H9 (cell line): ENCODE results near the gene LMTK2. TPM values are rescaled to one million over a fixed set of nuclear protein-coding genes. Genes with fewer than 3 reads are reported as not detected.

Experiments
- DNase-seq: peaks from one replicate; pipeline ENCODE4 v3.0.0-alpha.2; 2017
- H2AFZ ChIP-seq: one replicate; pipeline ENCODE4 v1.6.1; 2013; ENCODE audit warnings: mild to moderate bottlenecking, low read length, control low read depth, moderate library complexity
- H2AK5ac ChIP-seq: 2 replicates; pipeline ENCODE4 v1.6.1; 2013; ENCODE audit warnings: low read length, control low read depth, mixed read lengths; ENCODE audit not compliant: insufficient read length
- H2BK120ac ChIP-seq: one replicate; pipeline ENCODE4 v1.6.1; 2013; ENCODE audit warnings: low read depth, mild to moderate bottlenecking, low read length, control low read depth, inconsistent platforms; ENCODE audit not compliant: poor library complexity, severe bottlenecking
- H2BK12ac ChIP-seq: 2 replicates; pipeline ENCODE4 v1.6.1; 2013; ENCODE audit warnings: low read length, control low read depth, mixed read lengths, low read depth; ENCODE audit not compliant: insufficient read length
- H2BK15ac ChIP-seq: 2 replicates; pipeline ENCODE4 v1.6.1; 2013; ENCODE audit warnings: low read depth, low read length, control low read depth
- H2BK20ac ChIP-seq: one replicate; pipeline ENCODE4 v1.6.1; 2013; ENCODE audit warnings: low read depth, mild to moderate bottlenecking, low read length, control low read depth, inconsistent platforms; ENCODE audit not compliant: poor library complexity, severe bottlenecking
- H2BK5ac ChIP-seq: 2 replicates; pipeline ENCODE4 v1.6.1; 2013; ENCODE audit warnings: low read length, control low read depth, mixed read lengths; ENCODE audit not compliant: insufficient read length
- H3K14ac ChIP-seq: 2 replicates; pipeline ENCODE4 v1.6.1; 2013; ENCODE audit warnings: low read length, control low read depth; ENCODE audit not compliant: insufficient read depth
- H3K18ac ChIP-seq: 2 replicates; pipeline ENCODE4 v1.6.1; 2013; ENCODE audit warnings: low read depth, mild to moderate bottlenecking, mixed read lengths, low read length, control low read depth; ENCODE audit not compliant: insufficient read length
- H3K23ac ChIP-seq: 2 replicates; pipeline ENCODE4 v1.6.1; 2013; ENCODE audit warnings: low read length, control low read depth, mixed read lengths, low read depth; ENCODE audit not compliant: insufficient read length
- H3K23me2 ChIP-seq: 2 replicates; pipeline ENCODE4 v1.6.1; 2013; ENCODE audit warnings: low read depth, mild to moderate bottlenecking, mixed read lengths, low read length, control low read depth; ENCODE audit not compliant: insufficient read length, poor library complexity, severe bottlenecking
- H3K27ac ChIP-seq: 2 replicates; pipeline ENCODE4 v1.5.1; 2013; ENCODE audit warnings: low read length, control low read depth, mixed read lengths, low read depth; ENCODE audit not compliant: insufficient read length
- H3K27me3 ChIP-seq: 2 replicates; pipeline ENCODE4 v1.6.1; 2013; ENCODE audit warnings: low read length, control low read depth, inconsistent platforms; ENCODE audit not compliant: insufficient read depth
- H3K4ac ChIP-seq: 2 replicates; pipeline ENCODE4 v1.6.1; 2013; ENCODE audit warnings: low read depth, mild to moderate bottlenecking, control low read depth, inconsistent platforms, low read length, moderate library complexity
- H3K4me1 ChIP-seq: 2 replicates; pipeline ENCODE4 v1.6.1; 2013; ENCODE audit warnings: low read length, control low read depth, inconsistent platforms; ENCODE audit not compliant: insufficient read depth
- H3K4me2 ChIP-seq: 2 replicates; pipeline ENCODE4 v1.6.1; 2013; ENCODE audit warnings: low read length, control low read depth, mixed read lengths; ENCODE audit not compliant: insufficient read length, insufficient read depth
- H3K56ac ChIP-seq: 2 replicates; pipeline ENCODE4 v1.6.1; 2013; ENCODE audit warnings: low read depth, mild to moderate bottlenecking, mixed read lengths, low read length, control low read depth; ENCODE audit not compliant: insufficient read length
- H3K79me1 ChIP-seq: 2 replicates; pipeline ENCODE4 v1.6.1; 2013; ENCODE audit warnings: low read depth, mild to moderate bottlenecking, moderate library complexity, low read length, control low read depth, inconsistent platforms; ENCODE audit not compliant: insufficient read depth, poor library complexity, severe bottlenecking
- H3K79me2 ChIP-seq: 2 replicates; pipeline ENCODE4 v1.6.1; 2013; ENCODE audit warnings: low read length, control low read depth, inconsistent platforms; ENCODE audit not compliant: insufficient read depth
- H3K9ac ChIP-seq: 2 replicates; pipeline ENCODE4 v1.6.1; 2013; ENCODE audit warnings: low read length, control low read depth, mixed read lengths; ENCODE audit not compliant: insufficient read length; ENCODE audit errors: extremely low read depth
- H3K9me3 ChIP-seq: one replicate; pipeline ENCODE4 v1.6.1; 2013; ENCODE audit warnings: low read depth, low read length, inconsistent platforms; ENCODE audit not compliant: control insufficient read depth
- H3T11ph ChIP-seq: one replicate; pipeline ENCODE4 v1.6.1; 2013; ENCODE audit warnings: mild to moderate bottlenecking, low read length, control low read depth, inconsistent platforms
- H4K20me1 ChIP-seq: one replicate; pipeline ENCODE4 v1.6.1; 2013; ENCODE audit not compliant: control insufficient read depth, insufficient read length, insufficient read depth
- H4K5ac ChIP-seq: 2 replicates; pipeline ENCODE4 v1.6.1; 2013; ENCODE audit warnings: low read depth, mild to moderate bottlenecking, mixed read lengths, low read length, control low read depth; ENCODE audit not compliant: insufficient read length
- H4K8ac ChIP-seq: replicated peaks from 2 replicates; pipeline ENCODE4 v1.6.1; 2013; ENCODE audit warnings: low read length, control low read depth, mixed read lengths, low read depth; ENCODE audit not compliant: insufficient read length
- H4K91ac ChIP-seq: 2 replicates; pipeline ENCODE4 v1.6.1; 2013; ENCODE audit warnings: low read depth, mild to moderate bottlenecking, moderate library complexity, mixed read lengths, low read length, control low read depth; ENCODE audit not compliant: insufficient read length
- H3K27ac Mint-ChIP-seq, 3 experiments: 2 replicates in 2 of 3; 3 replicates in 1 of 3; pipeline ENCODE4 v1.8.0; 2020 to 2021; ENCODE audit warnings: mixed read lengths in 3 of 3, mild to moderate bottlenecking in 1 of 3, moderate library complexity in 1 of 3
- H3K27me3 Mint-ChIP-seq: 2 replicates; pipeline ENCODE4 v1.8.0; 2021; ENCODE audit warnings: low read depth, mild to moderate bottlenecking, moderate library complexity, mixed read lengths
- H3K36me3 Mint-ChIP-seq, 3 experiments: 2 replicates in 2 of 3; 3 replicates in 1 of 3; pipeline ENCODE4 v1.8.0; 2020 to 2021; ENCODE audit warnings: low read depth in 3 of 3, mixed read lengths in 3 of 3; ENCODE audit not compliant: insufficient read depth in 1 of 3
- H3K4me1 Mint-ChIP-seq, 2 experiments: 2 replicates each; pipeline ENCODE4 v1.8.0; 2020; ENCODE audit warnings: mixed read lengths in 2 of 2
- H3K4me3 Mint-ChIP-seq, 2 experiments: 2 replicates in 1 of 2; 3 replicates in 1 of 2; pipeline ENCODE4 v1.8.0; 2020 to 2021; ENCODE audit warnings: mild to moderate bottlenecking in 2 of 2, mixed read lengths in 2 of 2, moderate library complexity in 1 of 2
- H3K9me3 Mint-ChIP-seq, 2 experiments: 2 replicates in 1 of 2; 3 replicates in 1 of 2; pipeline ENCODE4 v1.8.0; 2020; ENCODE audit warnings: mild to moderate bottlenecking in 2 of 2, mixed read lengths in 2 of 2, moderate library complexity in 1 of 2
- WGBS: extraction: QIAGEN DNeasy Blood & Tissue Kit; methylation state at CpG from one replicate; pipeline ENCODE4 v1.1.7; 2013; ENCODE audit warnings: missing lambda C conversion rate, low lambda C conversion rate, mixed read lengths; ENCODE audit not compliant: insufficient read length; ENCODE audit errors: extremely low coverage; 5-methylcytosine and 5-hydroxymethylcytosine counted together
- total RNA-seq: library from RNA; stranded (reverse); gene quantifications from 2 replicates; pipeline ENCODE4 v1.2.1, GENCODE V29; 2021
- TF ChIP-seq, protein P1 (sequence below): fragments of 200-600 bp; sonication (generic); conservative IDR thresholded peaks from 3 replicates; pipeline ENCODE4 v1.8.0; 2021; ENCODE audit warnings: antibody characterized with exemption, mild to moderate bottlenecking

Gene LMTK2
- total RNA-seq, 1 experiment from 2014 or later, result 24.9 TPM

DNA sequence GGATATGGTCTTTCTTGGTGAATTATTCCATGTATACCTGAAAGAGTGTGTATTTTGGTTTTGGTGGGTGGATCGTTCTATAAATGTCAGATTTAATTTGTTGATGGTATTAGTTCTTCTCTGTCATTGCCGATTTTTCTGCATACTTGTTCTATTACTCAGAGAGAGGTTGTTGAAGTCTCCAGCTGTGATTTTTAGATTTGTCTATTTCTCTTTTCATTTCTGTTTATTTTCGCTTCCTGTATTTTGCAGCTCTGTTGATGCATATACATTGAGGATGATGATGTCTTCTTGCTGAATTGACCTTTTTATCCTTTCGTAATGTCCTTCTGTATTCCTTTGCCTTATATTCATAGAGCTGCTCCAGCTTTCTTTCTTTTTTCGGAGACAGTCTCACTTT is 92.5 kb downstream of the LMTK2 start:
- Histone ChIP-seq H2BK120ac (no peak overlapping the region), H3K23me2 (no peaks in the 10 kb centered on the region), H2AK5ac (no peak overlapping the region), H2AFZ (no peak overlapping the region), H2BK20ac (no peak overlapping the region), H4K20me1 (no peaks in the 10 kb centered on the region), H3K27me3 (no peaks in the 10 kb centered on the region), H2BK5ac (no peak overlapping the region), H3K56ac (no peak overlapping the region), H3K4ac (no peak overlapping the region), H2BK15ac (no peak overlapping the region), H4K5ac (no peak overlapping the region), H3K18ac (no peak overlapping the region), H3K27ac (no peak overlapping the region), H2BK12ac (no peak overlapping the region), H4K91ac (no peak overlapping the region), H3K4me2 (no peak overlapping the region), H3K9ac (no peak overlapping the region), H3K23ac (no peak overlapping the region), H3K9me3 (no peaks in the 10 kb centered on the region), H4K8ac (no peak overlapping the region), H3K4me1 (no peaks in the 10 kb centered on the region), H3K79me1 (no peaks in the 10 kb centered on the region), H3T11ph (no peak overlapping the region), H3K79me2 (0 out of 2 replicates have a peak, but pooled peaks cover 3% of the 10 kb centered on the region), H3K14ac (no peak overlapping the region)
- peaks cover 3 to 28% (median 15%) of the 10 kb centered on the region in 3 experiments; a peak in 6 of 7 replicates for H3K36me3 Mint-ChIP-seq
- no peaks in the 10 kb centered on the region for H3K9me3 Mint-ChIP-seq
- WGBS, result no CpG with 5 or more reads among the region's 5 CpGs
- no peaks in the 10 kb centered on the region for H3K4me1 Mint-ChIP-seq
- H3K4me3 Mint-ChIP-seq, result no peak overlapping the region
- no peak overlapping the region for H3K27ac Mint-ChIP-seq
- TF ChIP-seq, protein P1, sequence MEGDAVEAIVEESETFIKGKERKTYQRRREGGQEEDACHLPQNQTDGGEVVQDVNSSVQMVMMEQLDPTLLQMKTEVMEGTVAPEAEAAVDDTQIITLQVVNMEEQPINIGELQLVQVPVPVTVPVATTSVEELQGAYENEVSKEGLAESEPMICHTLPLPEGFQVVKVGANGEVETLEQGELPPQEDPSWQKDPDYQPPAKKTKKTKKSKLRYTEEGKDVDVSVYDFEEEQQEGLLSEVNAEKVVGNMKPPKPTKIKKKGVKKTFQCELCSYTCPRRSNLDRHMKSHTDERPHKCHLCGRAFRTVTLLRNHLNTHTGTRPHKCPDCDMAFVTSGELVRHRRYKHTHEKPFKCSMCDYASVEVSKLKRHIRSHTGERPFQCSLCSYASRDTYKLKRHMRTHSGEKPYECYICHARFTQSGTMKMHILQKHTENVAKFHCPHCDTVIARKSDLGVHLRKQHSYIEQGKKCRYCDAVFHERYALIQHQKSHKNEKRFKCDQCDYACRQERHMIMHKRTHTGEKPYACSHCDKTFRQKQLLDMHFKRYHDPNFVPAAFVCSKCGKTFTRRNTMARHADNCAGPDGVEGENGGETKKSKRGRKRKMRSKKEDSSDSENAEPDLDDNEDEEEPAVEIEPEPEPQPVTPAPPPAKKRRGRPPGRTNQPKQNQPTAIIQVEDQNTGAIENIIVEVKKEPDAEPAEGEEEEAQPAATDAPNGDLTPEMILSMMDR, result no peak
- no peak for DNase-seq
- no peaks in the 10 kb centered on the region for H3K27me3 Mint-ChIP-seq
